GM10248 (cell line): ENCODE results near the gene ACTN3.
"Not testable (repeated sequence)": the region's sequence is repeated elsewhere in the genome, so short reads cannot be mapped to it uniquely, and the experiment has no call there.

Source experiments
- CTCF ChIA-PET: fragments of 300-600 bp; sonication (Branson Sonifier 250); formaldehyde crosslinking; extraction: SDS; loops from one replicate; lab custom pipeline; 2021; ENCODE audit warnings: antibody characterized with exemption; lab: Yijun Ruan, JAX
- POLR2A ChIA-PET: fragments of 350-650 bp; sonication (Branson Sonifier 250); formaldehyde crosslinking; extraction: SDS; loops from one replicate; lab custom pipeline; 2020; ENCODE audit warnings: antibody characterized with exemption; lab: Yijun Ruan, JAX
- DNase-seq: peaks from one replicate; pipeline ENCODE4 v3.0.0; 2012; ENCODE audit errors: extremely low spot score
- TF ChIP-seq, protein P1 (sequence below): IDR thresholded peaks from 2 replicates; pipeline ENCODE4 v1.5.1; 2012; ENCODE audit warnings: mild to moderate bottlenecking, low read depth; ENCODE audit errors: extremely low read depth, missing control alignments, control extremely low read depth

The ACTN3 gene

DNA sequence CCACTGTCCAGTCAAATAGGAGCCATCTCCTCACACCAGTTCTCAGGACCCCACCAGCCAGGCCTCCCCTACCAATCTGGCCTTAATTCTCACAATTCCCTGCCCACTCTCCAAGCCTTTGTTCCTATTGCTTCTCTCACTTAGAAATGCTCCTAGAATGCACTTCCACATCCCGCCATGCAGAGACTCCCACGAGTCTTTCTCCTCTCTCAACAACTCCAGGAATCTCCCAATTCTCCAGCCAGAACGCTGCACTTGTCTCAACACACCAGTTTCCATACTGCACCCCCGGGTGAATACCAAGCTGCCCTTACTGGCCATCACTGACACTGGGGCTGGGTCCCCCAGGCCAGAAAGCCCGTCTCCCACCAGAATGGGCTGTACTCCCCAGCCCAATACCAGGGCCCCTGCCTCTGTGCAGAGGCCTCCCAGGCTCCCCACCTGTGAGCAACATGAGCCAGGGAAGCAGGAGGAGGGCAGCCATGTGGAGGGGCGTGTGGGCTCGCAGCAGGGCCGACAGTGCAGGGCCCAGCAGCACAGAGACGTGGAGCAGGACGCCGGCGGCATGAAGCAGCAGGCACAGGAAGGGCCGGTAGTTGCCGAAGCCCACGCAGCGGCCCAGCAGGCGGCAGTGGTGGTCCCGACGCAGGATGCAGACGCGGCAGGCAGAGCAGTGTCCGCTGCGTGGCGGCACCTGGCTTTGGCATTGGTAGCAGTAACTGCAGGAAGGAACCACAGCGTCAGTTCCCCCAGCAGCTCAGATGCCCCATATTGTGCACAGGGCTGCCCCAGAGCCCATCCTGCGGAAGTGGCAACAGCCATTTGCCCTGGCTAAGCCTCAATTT is 3.2 kb upstream of the ACTN3 start:
- peak; percentile 72 for DNase-seq
- POLR2A ChIA-PET = no interaction called here
- CTCF ChIA-PET = interaction anchor here (0.9 to 2.2 kb wide), 3 partner anchors 8 to 135 kb away, joined by 3 to 8 read pairs (median 6); partner anchors contain the start of gene RBM4B

DNA sequence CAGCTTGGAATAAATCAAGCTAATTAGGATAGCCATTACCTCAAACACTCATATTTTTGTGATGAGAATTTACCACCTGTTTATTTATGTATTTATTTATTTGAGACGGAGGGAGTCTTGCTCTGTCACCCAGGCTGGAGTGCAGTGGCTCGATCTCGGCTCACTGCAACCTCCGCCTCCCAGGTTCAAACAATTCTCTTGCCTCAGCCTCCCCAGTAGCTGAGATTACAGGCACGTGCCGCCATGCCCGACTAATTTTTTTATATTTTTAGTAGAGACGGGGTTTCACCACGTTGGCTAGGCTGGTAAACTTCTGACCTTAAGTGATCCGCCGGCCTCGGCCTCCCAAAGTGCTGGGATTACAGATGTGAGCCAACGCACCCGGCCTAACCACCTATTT is 1.8 kb upstream of the ACTN3 start:
- not testable (repeated sequence) for DNase-seq
- ChIA-PET POLR2A (interaction anchor here (0.6 to 1.9 kb wide), 2 partner anchors 79 to 133 kb away, joined by 3 to 7 read pairs; partner anchors contain the start of gene RBM4B), CTCF (interaction anchor here (1.5 to 2.2 kb wide), 2 partner anchors 130 to 133 kb away, joined by 4 to 8 read pairs; partner anchors contain the start of gene RBM4B)

More for the DNA sequence above, 3.2 kb upstream of the ACTN3 start:
- TF ChIP-seq, protein P1, sequence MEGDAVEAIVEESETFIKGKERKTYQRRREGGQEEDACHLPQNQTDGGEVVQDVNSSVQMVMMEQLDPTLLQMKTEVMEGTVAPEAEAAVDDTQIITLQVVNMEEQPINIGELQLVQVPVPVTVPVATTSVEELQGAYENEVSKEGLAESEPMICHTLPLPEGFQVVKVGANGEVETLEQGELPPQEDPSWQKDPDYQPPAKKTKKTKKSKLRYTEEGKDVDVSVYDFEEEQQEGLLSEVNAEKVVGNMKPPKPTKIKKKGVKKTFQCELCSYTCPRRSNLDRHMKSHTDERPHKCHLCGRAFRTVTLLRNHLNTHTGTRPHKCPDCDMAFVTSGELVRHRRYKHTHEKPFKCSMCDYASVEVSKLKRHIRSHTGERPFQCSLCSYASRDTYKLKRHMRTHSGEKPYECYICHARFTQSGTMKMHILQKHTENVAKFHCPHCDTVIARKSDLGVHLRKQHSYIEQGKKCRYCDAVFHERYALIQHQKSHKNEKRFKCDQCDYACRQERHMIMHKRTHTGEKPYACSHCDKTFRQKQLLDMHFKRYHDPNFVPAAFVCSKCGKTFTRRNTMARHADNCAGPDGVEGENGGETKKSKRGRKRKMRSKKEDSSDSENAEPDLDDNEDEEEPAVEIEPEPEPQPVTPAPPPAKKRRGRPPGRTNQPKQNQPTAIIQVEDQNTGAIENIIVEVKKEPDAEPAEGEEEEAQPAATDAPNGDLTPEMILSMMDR = peak; percentile 66

DNA sequence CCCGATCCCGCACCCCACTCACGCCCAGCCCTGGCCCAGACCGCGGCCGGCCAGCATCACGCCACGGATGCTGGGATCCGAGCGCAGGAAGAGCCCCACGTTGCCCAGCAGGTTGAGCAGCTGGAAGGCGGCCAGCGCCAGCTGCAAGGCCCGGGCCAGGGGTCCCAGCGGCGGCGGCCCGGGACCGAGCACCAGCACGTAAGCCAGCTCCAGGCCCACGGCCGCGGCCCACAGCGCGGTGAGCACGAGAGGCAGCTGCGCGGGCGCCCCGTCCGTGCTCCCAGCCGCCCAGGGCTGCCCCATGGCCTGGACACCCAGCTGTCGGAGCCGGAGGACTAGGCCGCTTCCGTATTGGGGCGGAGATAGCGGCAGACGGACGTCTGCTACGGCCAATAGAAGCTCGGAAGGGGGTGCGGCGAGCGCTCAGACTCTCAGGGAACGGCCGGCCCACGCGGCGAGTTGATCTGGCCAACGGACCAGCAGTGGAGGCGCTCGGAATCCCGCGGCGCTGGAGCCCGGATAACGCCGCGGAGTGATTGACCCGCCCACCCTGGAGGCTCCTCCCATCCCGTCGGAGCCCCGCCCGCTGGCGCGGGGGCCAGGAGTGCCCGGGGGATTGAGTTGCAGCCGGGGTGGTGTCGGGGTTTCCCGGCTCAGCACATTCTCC is 869 bp upstream of the ACTN3 start, which contains the start of gene ZDHHC24:
Gene ZDHHC24, minus strand, starts transcription at position 348 of the 667 bp plus-strand sequence. Its CDS starts 45 bp downstream, at position 303.
- DNase-seq = peak; percentile 99
- TF ChIP-seq, protein P1 = no peak
- ChIA-PET CTCF (interaction anchor here (0.7 to 2.1 kb wide), 9 partner anchors 12 to 160 kb away, joined by 3 to 8 read pairs (median 5); partner anchors contain the start of genes DPP3 and RBM4B), POLR2A (interaction anchor here (0.6 to 1.9 kb wide), 6 partner anchors 13 to 132 kb away, joined by 3 to 7 read pairs (median 4); partner anchors contain the start of genes CTSF, RBM4 and RBM4B)

DNA sequence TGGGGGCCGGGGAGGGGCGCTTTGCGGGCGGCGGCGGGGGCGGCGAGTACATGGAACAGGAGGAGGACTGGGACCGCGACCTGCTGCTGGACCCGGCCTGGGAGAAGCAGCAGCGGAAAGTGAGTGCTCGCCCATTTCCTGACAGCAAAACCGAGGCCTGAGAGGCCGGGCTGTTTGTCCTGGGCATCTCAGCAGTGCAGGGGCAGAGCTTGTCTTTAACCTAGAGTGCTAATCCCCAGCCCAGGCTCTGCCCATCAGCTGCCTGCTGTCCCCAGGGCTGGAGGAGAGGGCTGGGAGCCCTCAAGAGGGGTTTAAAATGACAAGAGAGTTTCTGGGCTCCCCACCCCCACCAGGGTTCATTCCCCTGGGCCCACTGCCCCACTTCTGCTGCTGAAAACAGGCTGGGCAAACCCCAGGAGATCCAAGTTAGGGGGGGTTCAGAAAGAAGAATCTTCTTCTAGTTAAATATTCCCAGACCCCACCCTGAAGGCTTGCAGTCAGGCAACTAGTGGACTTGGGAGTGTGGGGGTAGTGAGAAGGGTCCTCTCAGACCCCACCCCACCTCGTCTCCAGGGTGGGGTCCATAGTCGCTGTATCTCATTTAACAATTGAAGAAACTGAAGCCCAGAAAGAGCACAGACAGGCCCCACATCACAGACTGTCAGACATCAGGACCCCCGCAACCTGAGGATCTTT is 411 bp downstream of the ACTN3 start:
- POLR2A ChIA-PET = interaction anchor here (1.4 kb wide), 1 partner anchor 92 kb away, joined by 5 read pairs; the partner anchor contains the start of gene RBM4
- TF ChIP-seq, protein P1 = no peak
- DNase-seq = no peak
- CTCF ChIA-PET = interaction anchor here (1.1 to 2.1 kb wide), 5 partner anchors 14 to 161 kb away, joined by 3 to 8 read pairs (median 5); partner anchors contain the start of genes DPP3 and RBM4B

DNA sequence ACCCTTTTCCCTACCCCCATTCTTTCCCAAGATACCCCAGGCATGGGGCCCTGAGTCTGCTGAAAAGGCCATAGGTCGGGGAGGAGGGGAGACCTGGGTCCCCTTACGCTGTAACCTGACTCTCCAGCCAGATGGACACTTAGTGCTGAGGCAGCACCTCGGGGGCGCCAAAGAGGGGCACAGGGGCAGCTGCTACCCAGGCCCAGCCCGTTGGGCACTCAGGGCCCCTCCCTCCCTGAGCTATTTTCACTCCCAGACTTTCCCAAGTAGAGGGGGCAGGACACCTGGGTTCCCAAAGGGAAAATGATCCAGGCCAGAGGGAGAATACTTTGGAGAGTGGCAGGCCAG is 933 bp downstream of the ACTN3 start:
- ChIA-PET CTCF (interaction anchor here (2.1 kb wide), 1 partner anchor 131 kb away, joined by 8 read pairs; the partner anchor contains the start of gene RBM4B), POLR2A (no interaction called here)
- DNase-seq = no peak
- TF ChIP-seq, protein P1 = no peak

DNA sequence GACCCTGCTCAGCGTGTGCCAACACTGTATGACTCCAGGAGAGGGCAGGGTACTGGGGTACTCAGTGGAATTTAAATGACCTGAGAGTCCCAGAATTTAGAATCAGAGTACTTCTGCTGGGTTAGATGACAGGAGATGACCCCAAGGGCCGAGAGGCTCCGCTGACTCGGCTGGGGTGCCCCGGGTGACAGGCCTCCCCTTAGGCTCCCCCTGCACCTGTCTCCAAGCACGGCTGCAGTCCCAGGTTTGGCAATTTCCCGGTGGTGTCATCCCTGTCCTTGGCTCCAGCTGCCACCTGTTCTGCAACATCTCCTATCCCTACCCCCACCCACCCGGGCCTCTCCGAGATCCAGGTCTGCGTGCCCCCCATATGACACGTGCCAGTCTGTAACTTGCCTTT is 1.3 kb downstream of the ACTN3 start:
- CTCF ChIA-PET = no interaction called here
- DNase-seq = no peak
- POLR2A ChIA-PET = no interaction called here
- TF ChIP-seq, protein P1 = no peak
